Stomach smooth muscle (tissue), 2 donors: ENCODE results near the gene CYP51A1.
"Not testable (repeated sequence)": the region's sequence is repeated elsewhere in the genome, so short reads cannot be mapped to it uniquely, and the experiment has no call there.

Experiments used
- H3K27ac ChIP-seq: one replicate; pipeline ENCODE4 v1.7.0; 2013; ENCODE audit warnings: mild to moderate bottlenecking, low read length, inconsistent platforms
- H3K27me3 ChIP-seq, 2 donors: one replicate each; pipeline ENCODE4 v1.7.0; 2013; ENCODE audit warnings: low read length in 2 of 2; ENCODE audit not compliant: insufficient read depth in 2 of 2, control insufficient read depth in 1 of 2
- H3K36me3 ChIP-seq, 2 donors: one replicate each; pipeline ENCODE4 v1.7.0; 2013; ENCODE audit warnings: low read length in 2 of 2; ENCODE audit not compliant: control insufficient read depth in 2 of 2, insufficient read depth in 2 of 2
- H3K4me1 ChIP-seq: one replicate; pipeline ENCODE4 v1.7.0; 2013; ENCODE audit warnings: low read length; ENCODE audit not compliant: control insufficient read depth, insufficient read depth
- H3K4me3 ChIP-seq, 2 donors: one replicate each; pipeline ENCODE4 v1.7.0; 2013; ENCODE audit warnings: low read length in 2 of 2
- H3K9ac ChIP-seq, 2 donors: one replicate each; pipeline ENCODE4 v1.7.0; 2013; ENCODE audit warnings: low read length in 2 of 2, mild to moderate bottlenecking in 1 of 2
- H3K9me3 ChIP-seq, 2 donors: one replicate each; pipeline ENCODE4 v1.7.0; 2013; ENCODE audit warnings: low read length in 2 of 2; ENCODE audit not compliant: control insufficient read depth in 2 of 2
- donor health status: healthy.
- donor health status: Pancreatic carcinoma.

CYP51A1 gene

GRCh38 chr7:92134271-92135051 lies at the start of gene CYP51A1:
CYP51A1 (minus strand) TSS chr7:92134477; CDS start chr7:92134364, 113 bp downstream.
- H3K27ac ChIP-seq: peak within 1 kb of the TSS; percentile 93
- H3K9me3 ChIP-seq: no peaks in the 10 kb centered on the region
- peaks cover 10% of the 10 kb centered on the region for H3K4me1 ChIP-seq
- peak within 1 kb of the TSS; percentile 94 to 96 for H3K9ac ChIP-seq
- peaks cover 5 to 7% of the 10 kb centered on the region in 2 donors for H3K36me3 ChIP-seq
- H3K27me3 ChIP-seq: no peaks in the 10 kb centered on the region
- peak within 1 kb of the TSS; percentile 94 to 97 for H3K4me3 ChIP-seq

GRCh38 chr7:92178928-92179924 lies 44.9 kb upstream of the CYP51A1 start, which contains the start of gene LRRD1:
LRRD1 (minus strand) TSS chr7:92179142; CDS start chr7:92165202, 13,940 bp downstream.
- Histone ChIP-seq H3K27ac (peak within 1 kb of the TSS; percentile 67), H3K27me3 (no peaks in the 10 kb centered on the region), H3K36me3 (no peaks in the 10 kb centered on the region), H3K4me3 (peak within 1 kb of the TSS; percentile 64 to 77), H3K9ac (peak within 1 kb of the TSS; percentile 77 to 83), H3K9me3 (no peaks in the 10 kb centered on the region), H3K4me1 (no peaks in the 10 kb centered on the region)

DNA sequence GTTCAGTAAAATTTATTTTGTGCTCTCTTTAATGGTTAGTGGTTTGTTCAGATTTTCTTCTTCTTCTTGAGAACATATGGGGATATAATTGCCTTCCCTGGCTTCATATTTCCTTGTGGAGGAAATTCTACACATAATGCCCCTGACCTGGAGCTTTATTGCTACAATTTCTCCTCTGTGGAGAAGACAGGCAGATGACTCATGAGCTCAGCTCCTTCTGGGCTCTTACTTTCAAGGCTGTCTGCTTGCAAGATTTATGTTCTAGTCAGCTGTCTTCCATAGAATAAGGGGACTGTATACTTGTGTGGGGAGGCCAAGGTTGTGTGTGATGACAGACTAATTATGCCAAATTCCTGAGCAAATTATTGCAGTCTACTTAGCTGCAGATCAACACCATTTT lies 43.1 kb upstream of the CYP51A1 start:
- H3K4me3 ChIP-seq: no peak overlapping the region
- no peaks in the 10 kb centered on the region for H3K27me3 ChIP-seq
- no peaks in the 10 kb centered on the region for H3K36me3 ChIP-seq
- no peak overlapping the region for H3K9ac ChIP-seq
- no peaks in the 10 kb centered on the region for H3K4me1 ChIP-seq
- H3K27ac ChIP-seq: no peak overlapping the region
- H3K9me3 ChIP-seq: no peaks in the 10 kb centered on the region

- not testable (repeated sequence) for H3K4me1 ChIP-seq, H3K36me3 ChIP-seq, H3K27me3 ChIP-seq, H3K27ac ChIP-seq, H3K9ac ChIP-seq, H3K9me3 ChIP-seq, H3K4me3 ChIP-seq
These were observed 35.3 kb upstream of the CYP51A1 start for GRCh38 chr7:92169529-92169928.

DNA sequence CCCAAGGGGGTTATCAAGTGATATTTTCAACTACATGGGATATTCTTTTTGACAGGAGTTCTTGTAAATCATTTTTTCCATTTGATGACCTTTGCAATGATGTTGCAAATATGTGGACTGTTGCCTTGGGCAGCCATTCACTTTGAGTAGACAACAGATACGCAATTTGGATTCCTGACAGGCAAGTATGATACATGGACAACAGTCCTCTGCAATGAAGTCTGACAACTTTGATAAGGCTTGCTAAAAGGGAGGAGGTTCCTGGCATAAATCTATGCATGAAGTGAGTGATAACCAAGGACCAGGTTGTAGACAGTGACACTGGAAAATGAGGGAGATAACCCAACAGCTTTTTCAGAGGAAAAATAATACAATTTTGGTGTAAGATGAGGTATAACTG lies 27.0 kb upstream of the CYP51A1 start:
- Histone ChIP-seq H3K27me3 (no peaks in the 10 kb centered on the region), H3K4me1 (no peaks in the 10 kb centered on the region), H3K9me3 (no peaks in the 10 kb centered on the region), H3K27ac (no peak overlapping the region), H3K9ac (no peak overlapping the region), H3K36me3 (no peaks in the 10 kb centered on the region), H3K4me3 (no peak overlapping the region)

DNA sequence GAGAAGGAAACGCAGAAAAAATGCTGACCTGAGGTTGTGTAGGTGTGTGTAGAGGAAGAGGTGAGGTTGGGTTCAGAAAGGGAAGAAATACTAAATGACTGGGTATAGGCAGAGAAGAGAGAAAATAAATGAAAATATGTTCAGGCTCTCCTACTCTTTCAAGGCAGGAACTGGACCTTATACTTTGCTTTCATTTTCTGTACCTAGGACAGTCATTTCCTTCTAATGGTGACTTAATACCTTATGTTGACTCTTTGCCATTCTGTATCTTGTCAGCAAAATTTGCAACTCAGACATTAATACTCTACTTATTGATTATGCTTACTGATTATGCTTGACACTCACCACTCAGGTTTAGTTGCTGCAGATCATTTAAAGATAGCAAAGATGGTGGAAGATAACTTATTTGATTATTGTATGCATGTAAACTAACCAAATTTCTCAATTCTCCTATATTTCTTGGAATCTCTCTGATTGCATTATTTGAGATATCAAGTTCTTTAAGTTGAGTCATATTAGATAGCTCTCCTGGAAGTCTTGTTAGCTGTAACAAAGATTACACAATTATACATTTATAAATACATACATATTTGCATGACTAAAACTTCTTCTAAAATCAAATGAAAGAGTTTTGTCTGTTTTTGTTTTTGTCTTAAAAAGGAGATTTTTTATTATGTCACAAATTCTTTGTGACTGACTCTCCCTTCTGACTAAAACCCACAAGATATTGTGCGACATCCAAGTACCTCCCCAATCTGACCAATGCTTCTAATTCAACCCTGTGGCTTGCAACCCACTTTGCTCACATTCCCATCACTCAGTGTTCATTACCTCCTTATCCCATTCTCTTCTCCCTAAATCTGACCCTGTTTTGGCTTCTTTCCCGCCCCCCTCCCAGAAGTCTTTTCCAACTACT lies 24.6 kb upstream of the CYP51A1 start:
- no peaks in the 10 kb centered on the region for H3K27me3 ChIP-seq
- H3K4me3 ChIP-seq: no peak overlapping the region
- H3K27ac ChIP-seq: no peak overlapping the region
- H3K9ac ChIP-seq: no peak overlapping the region
- no peaks in the 10 kb centered on the region for H3K36me3 ChIP-seq
- H3K4me1 ChIP-seq: no peaks in the 10 kb centered on the region
- H3K9me3 ChIP-seq: no peaks in the 10 kb centered on the region

DNA sequence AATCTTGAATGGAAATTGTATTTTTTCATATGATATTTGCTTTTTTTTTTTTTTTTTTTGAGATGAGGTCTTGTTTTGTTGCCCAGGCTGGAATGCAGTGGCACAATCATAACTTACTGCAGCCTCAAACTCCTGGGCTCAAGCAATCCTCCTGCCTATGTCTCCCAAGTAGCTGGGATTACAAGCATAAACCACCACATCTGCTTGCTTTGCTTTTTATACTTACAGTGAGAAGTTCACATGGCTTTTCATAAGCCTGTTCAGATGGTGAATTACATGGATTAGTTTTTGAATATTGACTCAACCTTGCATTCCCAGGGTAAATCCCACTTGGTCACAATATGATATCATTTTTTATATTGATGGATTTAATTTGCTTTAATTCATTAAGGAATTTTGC lies 22.7 kb upstream of the CYP51A1 start:
- no peak overlapping the region for H3K27ac ChIP-seq
- no peaks in the 10 kb centered on the region for H3K9me3 ChIP-seq
- no peaks in the 10 kb centered on the region for H3K27me3 ChIP-seq
- H3K4me1 ChIP-seq: no peaks in the 10 kb centered on the region
- no peaks in the 10 kb centered on the region for H3K36me3 ChIP-seq
- H3K9ac ChIP-seq: no peak overlapping the region
- H3K4me3 ChIP-seq: no peak overlapping the region

- no peak overlapping the region for H3K4me3 ChIP-seq
- H3K9ac ChIP-seq: no peak overlapping the region
- no peaks in the 10 kb centered on the region for H3K36me3 ChIP-seq
- no peaks in the 10 kb centered on the region for H3K27me3 ChIP-seq
- no peaks in the 10 kb centered on the region for H3K9me3 ChIP-seq
- H3K27ac ChIP-seq: no peak overlapping the region
- H3K4me1 ChIP-seq: no peaks in the 10 kb centered on the region
These were observed 20.9 kb upstream of the CYP51A1 start for GRCh38 chr7:92155108-92155739.

- Histone ChIP-seq H3K27ac (no peak overlapping the region), H3K36me3 (no peaks in the 10 kb centered on the region)
These were observed 16.3 kb upstream of the CYP51A1 start for GRCh38 chr7:92150450-92151017.

More at GRCh38 chr7:92150450-92151017, 16.3 kb upstream of the CYP51A1 start:
- Histone ChIP-seq H3K27me3 (no peaks in the 10 kb centered on the region), H3K4me1 (no peaks in the 10 kb centered on the region), H3K4me3 (no peak overlapping the region), H3K9ac (no peak overlapping the region), H3K9me3 (no peaks in the 10 kb centered on the region)
